NCI-H526 treated with DMSO at 0.1 percent for 48 hours (cell line): ENCODE results near the gene CADPS.
A peak's percentile ranks its signal among the peaks of the same experiment; 100 is the strongest.

Experiments
- DNase-seq: peaks from one replicate; lab custom pipeline; 2025; lab: John Stamatoyannopoulos, UW

CADPS gene

GRCh38 chr3:62873761-62874710, 1.2 kb downstream of the CADPS start:
- peak; percentile 75 for DNase-seq

GRCh38 chr3:62873451-62873760, 1.8 kb downstream of the CADPS start:
- no peak for DNase-seq

DNA sequence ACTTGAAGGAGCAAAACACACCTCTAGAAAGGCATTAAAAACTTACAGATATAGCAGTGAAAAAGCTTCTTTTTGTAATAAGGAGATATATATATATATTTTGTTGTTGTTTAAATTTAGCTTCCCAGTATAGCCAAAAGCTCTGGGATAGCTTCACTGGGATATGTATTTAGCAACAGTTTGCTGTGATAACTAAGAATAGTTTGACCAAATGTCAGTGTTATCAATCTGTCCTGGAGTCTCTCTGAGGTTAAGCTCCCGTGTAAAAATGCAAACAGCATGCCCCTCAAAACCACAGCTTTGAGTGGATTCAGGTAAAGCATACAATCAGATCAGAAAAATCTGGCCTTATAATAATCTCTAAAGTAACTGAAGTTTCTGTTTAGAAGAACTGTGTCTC, 2.9 kb downstream of the CADPS start:
- no peak for DNase-seq

- no peak for DNase-seq
These were observed 4.9 kb downstream of the CADPS start for GRCh38 chr3:62870321-62870720.

- DNase-seq, result no peak
These were observed 11.6 kb downstream of the CADPS start for GRCh38 chr3:62863648-62864047.

DNA sequence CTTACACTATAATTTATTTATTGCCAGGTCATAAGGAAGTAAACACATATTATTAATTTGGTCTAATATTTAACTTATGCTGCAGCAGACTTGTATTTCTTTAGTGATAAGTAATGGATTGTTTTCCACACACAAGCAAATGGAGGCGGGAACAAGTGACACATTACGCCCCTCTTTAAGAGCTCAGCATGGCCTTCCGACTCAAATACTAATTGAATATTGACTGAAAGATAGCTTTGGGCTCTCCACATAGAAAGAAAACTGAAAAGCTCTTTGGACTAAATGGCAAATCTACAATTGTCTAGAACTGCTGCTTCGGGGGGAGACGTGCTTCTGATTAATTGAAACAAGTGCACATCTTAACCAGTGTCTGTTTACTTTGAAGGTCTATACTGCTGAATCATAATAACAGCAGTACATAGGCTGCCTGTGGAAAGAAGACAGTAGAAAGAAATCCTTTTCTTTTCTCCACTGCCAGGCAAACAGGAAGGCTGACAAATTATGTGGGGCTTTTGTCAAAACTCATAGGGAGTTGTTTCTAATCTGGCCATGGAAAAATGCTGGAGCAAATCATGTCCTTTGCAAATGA, 15.9 kb downstream of the CADPS start:
- DNase-seq, result no peak

DNA sequence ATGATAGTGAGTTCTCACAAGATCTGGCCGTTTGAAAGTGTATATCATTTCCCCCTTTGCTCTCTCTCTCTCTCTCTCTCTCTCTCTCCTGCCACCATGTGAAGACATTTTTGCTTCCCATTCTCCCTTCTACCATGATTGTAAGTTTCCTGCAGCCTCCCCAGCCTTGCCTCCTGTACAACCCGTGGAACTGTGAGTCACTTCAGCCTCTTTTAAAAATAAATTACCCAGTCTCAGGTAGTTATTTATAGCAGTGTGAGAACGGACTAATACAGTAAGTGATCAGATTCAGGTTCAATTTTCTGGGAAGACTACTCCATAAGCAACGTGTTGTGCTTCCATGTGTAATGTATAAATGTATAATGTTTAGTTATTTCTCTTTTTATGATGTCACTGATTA, 29.2 kb downstream of the CADPS start:
- DNase-seq, result no peak

GRCh38 chr3:62843508-62843907, 31.7 kb downstream of the CADPS start:
- DNase-seq, result no peak

DNA sequence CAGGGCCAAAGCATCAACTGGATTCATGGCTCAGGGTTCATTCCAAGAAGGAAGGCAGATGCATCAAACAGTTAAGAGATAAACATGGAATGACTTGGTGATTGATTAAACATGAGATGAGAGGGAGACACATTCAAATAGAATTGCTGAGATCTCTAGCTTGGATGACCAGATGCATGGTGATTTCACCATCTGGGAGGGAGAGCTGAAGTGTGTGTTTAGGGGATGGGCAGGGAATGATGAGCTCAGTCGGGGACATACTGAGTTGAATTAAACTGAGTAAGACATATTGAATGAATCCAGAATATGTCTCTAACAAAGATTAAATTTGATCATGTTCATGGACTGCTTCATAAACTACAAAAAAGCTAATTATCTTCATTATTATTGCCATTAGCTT, 35.5 kb downstream of the CADPS start:
- no peak for DNase-seq

GRCh38 chr3:62837145-62837787, 38.0 kb downstream of the CADPS start:
- no peak for DNase-seq

GRCh38 chr3:62835554-62836236, 39.5 kb downstream of the CADPS start:
- no peak for DNase-seq

DNA sequence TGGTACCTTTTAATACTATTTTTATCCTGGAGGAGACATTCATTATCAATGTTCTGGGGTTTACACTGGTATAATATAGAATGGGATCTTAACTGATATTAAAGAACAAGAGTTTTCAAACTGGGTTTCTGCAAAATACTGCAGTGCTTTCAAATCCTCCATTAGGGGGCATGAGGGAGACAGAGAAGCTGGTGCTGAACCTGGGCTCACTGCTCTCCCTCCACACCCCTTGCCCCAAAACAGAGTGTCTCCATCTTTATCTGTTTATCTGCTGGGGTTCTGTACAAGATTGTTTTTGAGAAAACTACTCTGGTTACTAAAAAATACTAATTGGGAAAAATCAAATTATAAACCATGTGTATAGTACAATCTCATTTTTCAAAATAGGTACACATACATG, 41.7 kb downstream of the CADPS start:
- DNase-seq, result no peak

DNA sequence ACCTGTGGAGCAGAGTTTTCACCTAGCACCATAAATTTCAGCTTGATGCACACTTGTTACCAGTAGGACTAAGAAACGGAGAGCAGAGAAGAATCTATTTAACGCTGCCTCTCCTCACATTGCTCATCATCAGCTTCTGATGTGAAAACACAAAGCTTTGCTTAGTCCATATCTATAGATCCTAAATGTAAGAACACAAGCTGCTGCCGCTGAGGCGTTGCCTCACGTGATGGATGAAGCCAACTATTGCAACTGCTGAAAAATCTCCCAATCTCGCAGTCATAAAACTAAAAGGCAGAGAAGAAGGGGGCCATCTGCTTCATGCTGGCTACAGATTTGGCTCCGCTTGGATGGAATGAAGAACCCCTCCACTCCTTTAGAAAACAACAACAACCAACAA, 42.7 kb downstream of the CADPS start:
- no peak for DNase-seq

- peak; percentile 52 for DNase-seq
These were observed 44.4 kb downstream of the CADPS start for GRCh38 chr3:62830727-62831322.

DNA sequence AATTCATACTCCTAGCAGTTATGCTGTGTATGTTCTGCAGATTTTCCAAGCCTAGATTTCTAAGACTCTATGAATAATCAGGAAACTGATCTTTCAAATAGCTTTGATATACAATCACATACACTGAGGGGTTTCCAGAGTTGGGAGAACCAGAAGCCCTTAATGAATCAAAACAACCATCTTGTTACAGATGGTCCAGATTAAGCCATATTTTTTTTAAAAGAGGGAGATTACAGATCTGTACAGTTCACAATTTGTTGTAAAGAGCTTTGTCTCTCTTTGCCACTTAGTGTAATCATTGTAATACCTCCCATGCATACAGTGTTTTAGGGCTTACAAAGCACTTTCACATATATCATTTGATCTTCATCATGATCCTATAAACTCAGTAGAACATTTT, 47.7 kb downstream of the CADPS start:
- DNase-seq, result no peak

DNA sequence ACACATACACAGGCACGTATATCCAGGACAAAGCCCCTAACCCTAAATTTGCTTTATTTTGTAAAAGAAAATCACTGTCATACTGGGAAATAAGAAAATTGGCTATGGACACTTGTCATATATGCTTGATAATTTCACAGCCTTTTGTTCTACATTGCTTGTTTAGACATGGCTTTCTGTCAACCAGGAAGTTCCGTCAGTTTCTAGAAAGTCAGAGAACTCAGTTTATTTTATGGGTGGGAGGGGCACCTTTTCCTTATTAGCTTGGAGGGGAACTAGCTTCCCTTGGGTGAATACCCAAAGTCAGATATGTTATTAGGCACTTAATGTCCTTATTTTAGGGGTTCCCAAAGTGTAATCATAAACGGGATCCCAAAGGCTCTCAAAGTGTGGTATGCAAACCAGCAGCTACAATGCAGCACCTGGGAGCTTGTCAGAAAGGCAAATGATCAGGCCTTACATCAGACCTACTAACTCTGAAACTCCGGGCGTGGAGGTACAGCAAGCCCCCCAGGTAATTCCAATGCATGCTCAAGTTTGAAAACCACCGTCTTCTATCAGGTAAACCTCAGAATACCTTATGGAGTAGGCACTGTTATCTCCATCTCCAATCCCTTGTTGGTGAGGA, 50.1 kb downstream of the CADPS start:
- DNase-seq, result peak; percentile 18

DNA sequence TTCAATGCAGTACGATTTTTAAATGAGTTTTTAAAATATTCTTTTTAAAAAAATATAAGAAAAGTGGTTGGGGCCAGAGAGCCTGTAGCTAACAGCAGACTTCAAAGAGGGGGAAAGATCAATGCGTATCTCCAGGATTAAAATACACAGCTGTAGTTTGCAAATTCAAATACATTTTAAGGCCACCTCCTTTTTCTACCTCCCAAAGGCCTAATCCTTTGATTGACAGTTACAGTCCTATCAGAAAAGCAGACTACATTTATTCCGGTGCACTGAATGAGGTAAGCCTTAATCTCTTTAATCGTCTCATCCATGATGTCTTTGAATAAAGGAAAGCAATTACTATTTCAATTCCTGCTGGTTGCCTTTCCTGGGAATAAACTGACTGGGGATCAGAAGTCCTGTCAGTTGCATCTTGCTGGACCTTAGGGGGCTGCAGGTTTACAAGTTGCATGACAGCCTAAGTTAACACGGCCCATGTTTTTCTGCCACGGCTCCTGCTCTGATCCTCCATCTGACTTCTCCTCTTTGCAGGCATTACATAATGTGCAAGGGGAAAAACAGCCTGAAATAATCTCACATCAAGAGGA, 51.7 kb downstream of the CADPS start:
- peak; percentile 21 for DNase-seq

DNA sequence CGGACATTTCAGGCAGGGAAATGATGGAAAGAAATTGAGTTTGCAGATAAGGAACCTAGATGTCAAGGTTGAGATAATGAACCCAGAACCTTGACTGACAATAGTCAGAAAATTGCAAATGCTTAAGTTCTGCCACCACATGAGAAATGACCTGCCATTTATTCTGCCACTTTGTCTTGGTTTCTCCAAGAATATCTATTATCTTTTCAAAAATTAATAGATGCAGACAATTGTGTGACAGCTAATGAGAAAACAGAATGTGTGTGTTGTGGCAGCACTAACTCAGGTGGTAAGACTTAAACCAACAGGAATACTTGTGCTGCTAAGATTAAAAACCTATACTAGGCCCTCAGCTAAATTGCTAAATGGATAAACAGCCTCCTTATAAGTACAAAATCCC, 52.3 kb downstream of the CADPS start:
- DNase-seq, result no peak

DNA sequence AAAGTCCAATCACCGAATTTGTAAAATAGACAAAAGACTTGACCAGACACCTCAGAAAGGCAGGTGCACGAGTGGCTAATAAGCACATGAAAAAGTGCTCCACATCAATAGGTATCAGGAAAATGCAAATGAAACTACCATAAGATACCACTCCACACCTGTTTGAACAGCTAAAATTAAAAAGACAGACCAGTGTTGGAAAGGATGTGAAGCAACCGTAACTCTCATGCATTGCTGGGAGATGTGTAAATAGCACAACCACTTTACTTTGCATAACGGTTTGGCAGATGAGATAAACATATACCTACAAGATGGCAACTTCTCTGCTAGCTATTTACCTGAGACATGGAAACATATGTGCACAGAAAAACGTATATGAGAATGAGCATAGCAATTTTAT, 56.9 kb downstream of the CADPS start:
- DNase-seq, result peak; percentile 92

GRCh38 chr3:62817678-62818077, 57.5 kb downstream of the CADPS start:
- DNase-seq, result no peak

GRCh38 chr3:62815981-62816380, 59.2 kb downstream of the CADPS start:
- DNase-seq, result no peak
